NT2/D1 (cell line): ENCODE measurements around the gene ANXA11.

Source experiments
- YY1 ChIP-seq: IDR thresholded peaks from 2 replicates; pipeline ENCODE4 v1.6.1; 2011; ENCODE audit not compliant: insufficient read length, insufficient read depth
- ZNF274 ChIP-seq: IDR thresholded peaks from 2 replicates; pipeline ENCODE4 v1.6.1; 2011; ENCODE audit warnings: mild to moderate bottlenecking, low read depth, low read length

DNA sequence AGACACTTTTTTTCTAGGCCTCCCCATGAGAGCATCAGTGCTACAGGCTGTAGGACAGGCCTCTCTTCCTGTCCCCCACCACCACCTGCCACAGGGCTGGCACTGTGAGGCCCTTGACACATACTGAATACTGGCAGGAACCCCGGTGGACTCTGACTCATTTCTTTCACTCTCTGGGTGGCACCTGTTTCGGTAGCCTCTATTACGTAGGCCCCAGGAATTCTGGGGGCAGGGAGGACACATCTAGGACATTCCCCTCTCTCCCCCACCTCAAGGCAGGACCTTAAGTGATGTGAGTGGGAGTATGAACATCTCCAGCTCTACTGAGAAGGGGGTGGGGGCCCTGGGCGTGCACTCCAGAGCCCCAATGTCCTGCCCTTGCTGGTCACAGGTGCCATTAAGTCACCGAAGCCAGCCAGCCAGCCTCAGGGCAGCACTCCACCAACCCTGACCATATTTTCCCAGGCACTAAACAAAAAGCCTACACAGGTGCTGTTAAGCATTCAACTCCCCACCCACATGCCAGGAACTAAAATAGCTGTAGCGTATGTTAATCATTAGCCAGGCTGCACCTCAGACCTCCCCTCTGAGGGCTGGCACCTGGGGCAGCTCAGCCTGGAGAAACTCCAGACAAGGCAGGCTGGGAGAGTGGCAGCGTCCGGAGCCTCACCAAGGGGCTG is 8.9 kb downstream of the ANXA11 start:
- TF ChIP-seq ZNF274 (no peak), YY1 (no peak)
